Progenitor cell of endocrine pancreas (in vitro differentiated cells): ENCODE measurements around the gene ALG3. TPM values are rescaled to one million over a fixed set of nuclear protein-coding genes. Genes with fewer than 3 reads are reported as not detected.

Source experiments
- DNase-seq: peaks from one replicate; pipeline ENCODE4 v3.0.0; 2021; ENCODE audit warnings: low spot score; ENCODE audit not compliant: unreplicated experiment
- H3K27ac Mint-ChIP-seq: 2 replicates; pipeline ENCODE4 v1.8.0; 2021; ENCODE audit warnings: mild to moderate bottlenecking, moderate library complexity, mixed read lengths
- H3K27me3 Mint-ChIP-seq: 2 replicates; pipeline ENCODE4 v1.8.0; 2021; ENCODE audit warnings: mixed read lengths
- H3K36me3 Mint-ChIP-seq: 2 replicates; pipeline ENCODE4 v1.8.0; 2022; ENCODE audit warnings: mixed read lengths; ENCODE audit not compliant: insufficient read depth
- H3K4me1 Mint-ChIP-seq: 2 replicates; pipeline ENCODE4 v1.8.0; 2021; ENCODE audit warnings: low read depth, mixed read lengths
- H3K4me3 Mint-ChIP-seq: 2 replicates; pipeline ENCODE4 v1.8.0; 2021; ENCODE audit warnings: low read depth, mild to moderate bottlenecking, moderate library complexity, mixed read lengths
- H3K9me3 Mint-ChIP-seq: 2 replicates; pipeline ENCODE4 v1.8.0; 2021; ENCODE audit warnings: low read depth, mixed read lengths
- total RNA-seq: library from RNA; stranded (reverse); gene quantifications from 2 replicates; pipeline ENCODE4 v1.2.1, GENCODE V29; 2021
- TF ChIP-seq, protein P1 (sequence below): fragments of 200-600 bp; sonication (generic); IDR thresholded peaks from one replicate; pipeline ENCODE4 v1.5.0; 2021; ENCODE audit warnings: antibody characterized with exemption, mild to moderate bottlenecking; ENCODE audit not compliant: unreplicated experiment

Gene ALG3
- total RNA-seq, 1 donor from 2014 or later = 34.5 TPM

DNA sequence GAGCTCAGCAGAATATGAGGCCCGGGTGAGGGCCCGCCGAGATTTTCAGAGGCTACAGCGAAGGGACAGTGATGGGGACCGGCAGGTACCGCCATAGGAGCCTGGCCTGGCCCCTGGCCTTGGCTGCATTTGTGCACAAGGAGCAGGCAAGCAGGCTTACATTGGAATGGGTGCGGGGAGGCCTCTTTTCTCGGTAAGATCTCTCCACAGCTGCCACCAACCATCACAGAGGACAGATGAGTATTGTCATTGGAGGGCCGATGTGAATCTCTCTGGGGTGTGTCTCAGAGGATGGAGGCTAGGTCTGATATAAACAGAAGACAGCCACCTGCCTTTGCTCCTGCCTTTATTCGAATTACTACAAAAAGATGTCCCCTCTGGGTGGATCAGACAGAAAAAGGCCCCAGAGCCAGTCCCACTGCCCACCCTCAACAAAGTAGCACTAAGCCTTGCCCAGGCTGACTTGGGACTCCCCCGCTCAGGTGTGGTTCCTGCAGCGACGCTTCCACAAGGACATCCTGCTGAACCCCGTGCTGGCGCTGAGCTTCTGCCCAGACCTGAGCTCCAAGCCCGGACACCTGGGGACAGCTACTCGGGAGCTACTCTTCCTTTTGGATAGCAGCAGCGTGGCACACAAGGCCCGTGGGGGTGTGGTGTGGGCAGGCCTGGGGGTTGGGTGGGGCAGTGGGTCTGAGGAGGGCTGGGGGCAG lies 13.9 kb downstream of the ALG3 start:
- TF ChIP-seq, protein P1, sequence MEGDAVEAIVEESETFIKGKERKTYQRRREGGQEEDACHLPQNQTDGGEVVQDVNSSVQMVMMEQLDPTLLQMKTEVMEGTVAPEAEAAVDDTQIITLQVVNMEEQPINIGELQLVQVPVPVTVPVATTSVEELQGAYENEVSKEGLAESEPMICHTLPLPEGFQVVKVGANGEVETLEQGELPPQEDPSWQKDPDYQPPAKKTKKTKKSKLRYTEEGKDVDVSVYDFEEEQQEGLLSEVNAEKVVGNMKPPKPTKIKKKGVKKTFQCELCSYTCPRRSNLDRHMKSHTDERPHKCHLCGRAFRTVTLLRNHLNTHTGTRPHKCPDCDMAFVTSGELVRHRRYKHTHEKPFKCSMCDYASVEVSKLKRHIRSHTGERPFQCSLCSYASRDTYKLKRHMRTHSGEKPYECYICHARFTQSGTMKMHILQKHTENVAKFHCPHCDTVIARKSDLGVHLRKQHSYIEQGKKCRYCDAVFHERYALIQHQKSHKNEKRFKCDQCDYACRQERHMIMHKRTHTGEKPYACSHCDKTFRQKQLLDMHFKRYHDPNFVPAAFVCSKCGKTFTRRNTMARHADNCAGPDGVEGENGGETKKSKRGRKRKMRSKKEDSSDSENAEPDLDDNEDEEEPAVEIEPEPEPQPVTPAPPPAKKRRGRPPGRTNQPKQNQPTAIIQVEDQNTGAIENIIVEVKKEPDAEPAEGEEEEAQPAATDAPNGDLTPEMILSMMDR = no peak
- H3K27ac Mint-ChIP-seq = no peak overlapping the region
- H3K9me3 Mint-ChIP-seq = no peaks in the 10 kb centered on the region
- H3K36me3 Mint-ChIP-seq = peaks cover 3% of the 10 kb centered on the region
- no peak overlapping the region for H3K4me3 Mint-ChIP-seq
- DNase-seq = no peak
- H3K4me1 Mint-ChIP-seq = peaks cover 8% of the 10 kb centered on the region
- H3K27me3 Mint-ChIP-seq = peaks cover 30% of the 10 kb centered on the region

DNA sequence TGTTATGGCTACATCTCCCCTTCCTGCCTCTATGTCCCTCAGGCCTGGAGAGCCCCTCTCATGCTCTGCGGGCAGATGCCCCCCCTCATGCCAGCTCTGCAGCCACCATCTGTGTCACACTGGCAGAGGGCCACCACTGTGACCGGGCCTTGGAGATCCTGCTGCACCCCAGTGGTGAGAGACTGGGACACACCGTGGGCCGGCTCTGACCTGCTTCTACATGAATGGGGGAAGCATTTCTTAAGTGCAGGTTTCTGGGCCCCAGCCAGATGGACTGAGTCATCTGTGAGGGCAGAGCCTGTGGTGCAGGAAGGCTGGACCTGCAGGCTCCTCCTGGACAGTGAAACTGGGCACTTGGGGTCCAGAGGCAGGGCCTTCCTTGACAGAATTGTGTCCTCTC lies 14.5 kb downstream of the ALG3 start:
- H3K4me3 Mint-ChIP-seq = no peak overlapping the region
- no peaks in the 10 kb centered on the region for H3K9me3 Mint-ChIP-seq
- no peak for DNase-seq
- no peak overlapping the region for H3K27ac Mint-ChIP-seq
- H3K27me3 Mint-ChIP-seq = peaks cover 30% of the 10 kb centered on the region
- H3K36me3 Mint-ChIP-seq = peaks cover 3% of the 10 kb centered on the region
- TF ChIP-seq, protein P1 = no peak
- peaks cover 8% of the 10 kb centered on the region for H3K4me1 Mint-ChIP-seq

DNA sequence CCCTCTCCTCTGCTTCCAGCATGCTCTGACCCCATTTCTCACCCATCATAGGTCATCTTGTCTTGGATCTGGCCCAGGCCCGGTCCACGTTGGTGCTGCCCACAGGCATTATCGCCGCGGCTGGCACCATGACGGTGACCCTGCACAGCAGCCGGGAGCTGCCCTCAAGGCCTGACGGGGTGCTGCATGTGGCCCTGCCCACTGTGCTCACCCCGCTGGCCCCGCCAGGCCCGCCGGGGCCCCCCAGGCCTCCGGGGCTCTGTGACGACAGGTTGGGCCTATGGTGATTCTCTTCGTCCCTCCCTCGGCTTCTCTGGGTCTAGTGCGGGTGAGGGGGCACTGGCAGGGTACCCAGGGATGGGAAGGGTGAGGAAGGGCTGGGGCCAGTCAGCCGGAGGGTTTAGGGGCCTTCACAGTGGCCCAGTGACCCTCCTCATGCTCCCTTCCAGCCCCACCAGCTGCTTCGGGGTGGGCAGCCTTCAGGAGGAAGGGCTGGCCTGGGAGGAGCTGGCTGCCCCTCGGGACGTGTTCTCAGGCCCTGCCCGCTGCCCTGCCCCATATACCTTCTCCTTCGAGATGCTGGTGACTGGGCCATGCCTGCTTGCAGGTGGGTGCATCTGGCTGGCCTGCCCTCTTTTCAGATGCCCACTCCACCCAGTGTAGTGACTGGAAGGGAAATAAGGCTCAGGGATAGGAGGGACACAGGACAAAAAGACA lies 15.5 kb downstream of the ALG3 start:
- Mint-ChIP-seq H3K27me3 (peaks cover 38% of the 10 kb centered on the region), H3K36me3 (peaks cover 3% of the 10 kb centered on the region), H3K4me1 (peaks cover 8% of the 10 kb centered on the region), H3K4me3 (no peak overlapping the region), H3K27ac (no peak overlapping the region), H3K9me3 (no peaks in the 10 kb centered on the region)
- TF ChIP-seq, protein P1 = no peak
- DNase-seq = no peak

GRCh38 chr3:184231671-184232070 lies 17.1 kb downstream of the ALG3 start:
- Mint-ChIP-seq H3K4me3 (peak overlapping the region; percentile 73), H3K27ac (peak overlapping the region; percentile 14), H3K27me3 (peaks cover 46% of the 10 kb centered on the region), H3K9me3 (no peaks in the 10 kb centered on the region), H3K4me1 (peaks cover 8% of the 10 kb centered on the region), H3K36me3 (peaks cover 3% of the 10 kb centered on the region)
- DNase-seq = no peak
- TF ChIP-seq, protein P1 = no peak

- H3K4me3 Mint-ChIP-seq = peak overlapping the region; percentile 73
- no peak for DNase-seq
- H3K27ac Mint-ChIP-seq = peak overlapping the region; percentile 14
- peaks cover 3% of the 10 kb centered on the region for H3K36me3 Mint-ChIP-seq
- peaks cover 53% of the 10 kb centered on the region for H3K27me3 Mint-ChIP-seq
- TF ChIP-seq, protein P1 = no peak
- H3K4me1 Mint-ChIP-seq = peaks cover 8% of the 10 kb centered on the region
- no peaks in the 10 kb centered on the region for H3K9me3 Mint-ChIP-seq
These were observed 17.9 kb downstream of the ALG3 start for GRCh38 chr3:184230603-184231528.
